DMS153 treated with DMSO at 0.1 percent for 48 hours (cell line): ENCODE results near the gene EFEMP2.
A peak's percentile ranks its signal among the peaks of the same experiment; 100 is the strongest.

Experiments used
- DNase-seq: peaks from one replicate; lab custom pipeline; 2025; ENCODE audit not compliant: unreplicated experiment; lab: John Stamatoyannopoulos, UW

Gene EFEMP2

DNA sequence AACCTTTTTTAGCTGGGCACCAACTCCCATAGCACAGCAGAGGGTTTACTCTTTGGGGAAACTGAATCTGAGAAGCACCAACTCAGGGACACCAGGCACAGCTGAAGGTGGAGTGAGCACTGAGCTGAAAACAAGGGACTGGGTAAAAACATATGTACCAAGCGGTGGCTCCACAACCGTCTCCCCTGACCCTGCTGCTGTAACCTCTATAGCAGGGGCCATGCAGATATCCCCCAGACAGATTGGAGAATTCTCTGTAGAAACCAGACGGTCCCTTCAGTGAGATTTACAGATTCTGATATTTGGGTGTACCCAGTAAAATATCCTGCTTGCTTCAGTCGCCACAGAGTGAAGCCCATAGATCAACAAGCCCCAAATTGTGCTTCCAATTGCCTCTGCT lies 43.1 kb downstream of the EFEMP2 start:
- DNase-seq, result no peak

DNA sequence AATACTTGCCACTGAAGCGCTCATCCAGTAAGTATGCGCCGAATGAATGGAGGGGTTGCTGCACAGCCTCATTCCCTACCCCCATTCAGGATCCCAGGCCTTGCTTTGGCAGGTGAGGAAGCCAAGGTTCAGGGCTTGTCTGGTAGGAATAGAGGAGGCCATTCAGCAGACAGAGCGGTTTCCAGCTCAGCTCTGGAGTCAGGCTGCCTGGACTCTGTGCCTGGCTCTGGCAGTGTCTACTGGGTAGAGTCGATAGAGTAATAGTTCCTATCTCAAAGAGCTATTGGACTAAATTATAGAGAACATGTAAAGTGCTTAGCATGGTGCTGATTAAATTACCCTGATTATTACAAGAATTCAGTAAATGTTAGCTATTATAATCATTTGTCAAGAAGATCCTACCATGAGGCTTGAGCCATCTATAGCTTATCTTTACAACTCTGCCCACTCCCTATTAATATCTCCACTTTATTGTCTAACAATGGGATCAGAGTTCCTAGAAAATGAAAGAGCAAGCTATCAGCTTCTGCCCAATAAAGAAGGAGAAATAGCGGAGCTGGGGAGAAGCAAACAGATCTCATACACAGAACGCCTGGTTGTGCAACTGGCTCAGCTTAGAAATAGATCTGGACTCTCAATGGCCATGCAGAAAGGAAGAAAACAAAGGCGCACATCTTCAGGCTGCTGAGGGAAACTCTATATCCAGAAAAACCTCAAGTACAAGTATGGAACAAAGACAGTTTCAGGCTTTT lies 45.4 kb downstream of the EFEMP2 start:
- DNase-seq, result no peak

DNA sequence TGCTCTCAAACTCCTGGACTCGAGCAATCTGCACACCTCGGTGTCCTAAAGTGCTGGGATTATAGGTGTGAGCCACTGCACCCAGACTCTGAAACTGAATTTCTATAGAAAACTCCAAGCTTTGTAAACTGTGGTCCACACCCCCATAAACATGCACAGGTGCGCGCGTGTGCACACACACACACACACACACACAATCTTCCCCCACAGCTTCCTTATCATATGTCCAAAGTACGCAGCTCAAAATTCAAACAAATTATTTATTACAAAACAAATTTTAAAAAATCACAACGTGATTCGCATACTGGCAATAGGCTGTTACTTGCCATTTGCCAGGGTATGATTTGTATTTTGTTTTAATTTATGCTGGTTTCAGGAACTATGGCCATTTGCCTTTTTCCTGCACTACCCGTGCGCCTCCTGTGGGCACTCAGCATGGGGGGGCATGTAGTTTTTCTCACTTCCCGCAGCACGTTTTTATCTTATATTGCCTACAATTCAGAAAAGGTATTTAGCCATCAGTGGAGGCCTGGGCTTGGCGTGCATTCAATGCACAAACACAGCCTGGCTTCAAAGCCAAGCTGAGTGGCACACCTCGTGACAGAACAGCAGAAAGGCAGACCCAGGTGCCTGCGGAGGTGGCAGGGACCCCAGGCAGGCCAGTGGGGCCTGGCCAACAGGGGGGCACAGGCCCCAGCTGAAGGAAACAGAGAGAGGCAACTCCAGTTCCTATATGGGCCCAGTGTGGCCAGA lies 49.6 kb downstream of the EFEMP2 start:
- no peak for DNase-seq

DNA sequence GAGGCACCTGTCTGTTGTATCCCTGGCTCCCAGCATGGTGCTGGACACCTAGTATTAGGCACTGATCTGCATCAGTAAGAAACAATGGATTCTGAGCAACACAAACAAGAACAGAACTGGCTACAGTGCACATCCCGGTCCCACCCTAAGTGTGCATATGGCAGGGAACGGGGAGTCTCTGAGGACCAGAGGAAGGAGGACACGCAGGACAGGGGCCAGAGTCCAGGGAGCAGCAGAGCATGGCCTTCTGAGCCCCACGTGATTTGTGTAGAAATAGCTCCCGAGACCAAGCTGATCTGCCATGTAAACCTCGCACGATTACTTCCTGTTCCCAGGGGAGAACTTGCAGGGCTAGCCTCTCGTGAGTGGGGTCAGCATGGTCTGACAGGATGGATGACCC lies 51.5 kb downstream of the EFEMP2 start:
- no peak for DNase-seq

DNA sequence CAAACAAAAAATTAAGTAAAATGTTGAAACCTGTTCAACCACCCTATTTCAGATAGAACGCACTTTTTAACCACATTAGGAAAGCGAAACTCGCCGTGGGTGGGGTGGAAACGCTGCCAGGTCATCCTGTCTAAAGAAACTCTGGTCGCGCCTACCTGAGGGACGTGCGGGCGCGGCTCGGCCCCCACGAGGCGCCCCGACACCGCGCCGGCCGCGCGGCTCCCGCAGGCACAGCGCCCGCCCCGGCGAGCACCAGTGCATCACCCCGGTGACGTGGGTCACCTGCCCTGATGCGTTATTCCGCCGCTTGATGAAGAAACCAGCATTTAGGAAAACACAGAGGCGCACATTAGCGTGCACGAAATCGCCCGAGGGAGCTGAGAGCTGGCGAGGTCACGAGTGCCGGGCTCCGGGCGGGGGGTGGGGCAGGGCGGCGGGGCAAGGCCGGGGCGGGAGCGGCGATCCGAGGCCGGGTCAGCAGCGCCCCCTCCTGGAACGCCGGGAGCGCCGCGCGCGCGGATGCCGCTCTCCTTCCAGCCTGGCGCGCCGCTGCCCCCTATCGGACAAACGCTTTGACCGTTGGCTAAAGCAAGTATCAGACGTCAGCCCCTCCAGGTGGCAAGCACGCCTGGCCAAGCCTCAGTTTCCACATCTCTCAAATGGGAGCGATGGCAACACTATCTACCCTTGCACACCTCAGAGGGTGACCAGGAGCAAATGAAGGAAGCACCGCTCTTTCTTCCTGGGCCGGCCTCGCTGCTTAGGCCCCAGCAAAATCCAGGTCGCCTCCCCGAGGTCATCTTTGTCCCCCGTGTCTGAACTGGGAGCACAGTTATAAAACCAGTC lies 54.5 kb downstream of the EFEMP2 start:
- DNase-seq, result peak; percentile 94

DNA sequence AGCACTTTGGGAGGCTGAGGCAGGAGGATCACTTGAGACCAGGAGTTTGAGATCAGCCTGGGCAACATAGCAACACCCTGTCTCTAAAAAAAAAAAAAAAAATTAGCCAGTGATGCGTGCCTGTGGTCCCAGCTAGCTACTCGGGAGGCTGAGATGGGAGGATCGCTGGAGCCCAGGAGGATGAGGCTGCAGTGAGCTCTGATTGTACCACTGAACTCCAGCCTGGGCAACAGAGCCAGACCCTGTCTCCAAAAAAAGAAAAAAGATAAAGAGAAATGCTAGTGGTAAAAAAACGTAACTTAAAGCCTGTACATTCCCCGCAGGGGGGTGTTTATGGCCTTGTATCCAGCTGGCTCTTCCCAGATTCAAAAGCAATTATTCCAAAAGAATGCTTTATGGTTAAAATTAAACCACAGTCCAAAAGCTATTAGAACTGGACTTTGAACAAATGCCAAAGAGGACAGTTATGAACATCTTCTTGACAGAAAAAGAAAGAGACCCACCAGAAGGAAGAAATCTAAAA lies 55.2 kb downstream of the EFEMP2 start:
- no peak for DNase-seq

DNA sequence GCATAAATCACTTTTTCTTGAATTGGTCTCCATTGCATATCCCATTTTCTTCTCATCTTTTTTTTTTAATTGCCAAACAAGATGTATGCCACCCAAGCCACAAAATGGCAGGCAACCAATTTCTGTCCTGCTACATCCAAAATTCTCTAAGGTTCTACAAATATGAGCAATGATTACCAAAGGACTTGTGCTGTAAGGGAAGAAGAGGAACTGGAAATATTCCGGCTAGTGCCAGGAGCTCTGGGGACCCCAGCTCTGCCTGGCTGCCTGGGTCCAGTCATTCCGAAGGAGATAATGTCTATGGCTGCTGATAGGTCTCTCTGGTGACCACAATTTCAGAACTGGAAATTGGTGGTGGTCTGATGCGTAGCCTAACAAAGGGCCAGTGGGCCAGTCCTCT lies 55.9 kb downstream of the EFEMP2 start:
- DNase-seq, result no peak
